GM23338 (cell line): Measurements from ENCODE around the gene MICAL2. TPM values are rescaled to one million over a fixed set of nuclear protein-coding genes. Genes with fewer than 3 reads are reported as not detected.

Experiments used
- ATAC-seq: fragments of 200-7000 bp; cut with Tn5 transposase; 3 replicates; pipeline ENCODE4 v1.9.1; 2020
- DNase-seq: peaks from one replicate; pipeline ENCODE4 v3.0.0-alpha.2; 2015; ENCODE audit warnings: low spot score
- H2AFZ ChIP-seq: fragments of 200-600 bp; sonication (generic); 2 replicates; pipeline ENCODE4 v1.8.0; 2016; ENCODE audit warnings: antibody characterized with exemption, mild to moderate bottlenecking, moderate library complexity
- H3F3A ChIP-seq: fragments of 200-600 bp; sonication (generic); replicated peaks from 2 replicates; pipeline ENCODE4 v1.8.0; 2017; ENCODE audit warnings: antibody characterized with exemption, mixed run types, low read depth
- H3K27ac ChIP-seq: fragments of 200-600 bp; sonication (generic); 2 replicates; pipeline ENCODE4 v1.6.1; 2016; ENCODE audit warnings: low read depth
- H3K27me3 ChIP-seq: fragments of 200-600 bp; sonication (generic); 2 replicates; pipeline ENCODE4 v1.8.0; 2016; ENCODE audit warnings: mild to moderate bottlenecking, mixed run types, moderate library complexity; ENCODE audit not compliant: insufficient read depth
- H3K36me3 ChIP-seq: fragments of 200-600 bp; sonication (generic); 2 replicates; pipeline ENCODE4 v1.8.0; 2016; ENCODE audit warnings: mild to moderate bottlenecking; ENCODE audit not compliant: insufficient read depth
- H3K4me1 ChIP-seq: fragments of 200-600 bp; sonication (generic); 2 replicates; pipeline ENCODE4 v1.8.0; 2016; ENCODE audit warnings: mild to moderate bottlenecking, moderate library complexity; ENCODE audit not compliant: insufficient read depth
- H3K4me2 ChIP-seq: fragments of 200-600 bp; sonication (generic); 2 replicates; pipeline ENCODE4 v1.7.1; 2017; ENCODE audit warnings: mixed run types
- H3K4me3 ChIP-seq: fragments of 200-600 bp; sonication (generic); 2 replicates; pipeline ENCODE4 v1.6.1; 2016; ENCODE audit warnings: mixed run types
- H3K79me2 ChIP-seq: fragments of 200-600 bp; sonication (generic); replicated peaks from 2 replicates; pipeline ENCODE4 v1.8.0; 2017; ENCODE audit warnings: mild to moderate bottlenecking; ENCODE audit not compliant: insufficient read depth
- H3K9me2 ChIP-seq: fragments of 200-600 bp; sonication (generic); 2 replicates; pipeline ENCODE4 v1.8.0; 2017; ENCODE audit not compliant: insufficient read depth
- H4K20me1 ChIP-seq: fragments of 200-600 bp; sonication (generic); replicated peaks from 2 replicates; pipeline ENCODE4 v1.8.0; 2017; ENCODE audit warnings: mild to moderate bottlenecking; ENCODE audit not compliant: insufficient read depth
- H3K27ac Mint-ChIP-seq: 2 replicates; pipeline ENCODE4 v1.8.0; 2020; ENCODE audit warnings: inconsistent platforms, mild to moderate bottlenecking, moderate library complexity, mixed read lengths
- H3K27me3 Mint-ChIP-seq: 3 replicates; pipeline ENCODE4 v1.8.0; 2022; ENCODE audit warnings: low read depth, mild to moderate bottlenecking, moderate library complexity, mixed read lengths, inconsistent platforms; ENCODE audit not compliant: insufficient read depth, poor library complexity
- H3K36me3 Mint-ChIP-seq: 3 replicates; pipeline ENCODE4 v1.8.0; 2021; ENCODE audit warnings: low read depth, mild to moderate bottlenecking, inconsistent platforms, moderate library complexity, mixed read lengths
- H3K4me1 Mint-ChIP-seq: 3 replicates; pipeline ENCODE4 v1.8.0; 2020; ENCODE audit warnings: mild to moderate bottlenecking, inconsistent platforms, mixed read lengths
- H3K4me3 Mint-ChIP-seq: 3 replicates; pipeline ENCODE4 v1.8.0; 2021; ENCODE audit warnings: moderate library complexity, mild to moderate bottlenecking, inconsistent platforms, mixed read lengths
- H3K9me3 Mint-ChIP-seq: 3 replicates; pipeline ENCODE4 v1.8.0; 2020; ENCODE audit warnings: moderate library complexity, mild to moderate bottlenecking, inconsistent platforms, mixed read lengths
- CREB1 ChIP-seq: fragments of 250-450 bp; sonication (Bioruptor Pico); IDR thresholded peaks from 2 replicates; pipeline ENCODE4 v1.5.0; 2020; ENCODE audit warnings: low read depth, mild to moderate bottlenecking, moderate library complexity
- CTCF ChIP-seq, 2 experiments: fragments of 200-600 bp in 1 of 2; sonication (generic) in 1 of 2; conservative IDR thresholded peaks; 2 replicates each; pipeline versions ENCODE4 v1.5.1 to v1.6.1; 2016 to 2017; ENCODE audit warnings: antibody characterized with exemption in 2 of 2, low read depth in 2 of 2, mild to moderate bottlenecking in 2 of 2, moderate library complexity in 1 of 2
- ETS1 ChIP-seq: IDR thresholded peaks from 2 replicates; pipeline ENCODE4 v1.6.1; 2016; ENCODE audit warnings: antibody characterized with exemption
- EZH2 ChIP-seq: fragments of 200-600 bp; sonication (generic); IDR thresholded peaks from one replicate; pipeline ENCODE4 v1.8.0; 2017; ENCODE audit warnings: antibody characterized with exemption, mild to moderate bottlenecking, low read depth; ENCODE audit not compliant: unreplicated experiment
- EZH2phosphoT487 ChIP-seq: fragments of 200-600 bp; sonication (generic); IDR thresholded peaks from one replicate; pipeline ENCODE4 v1.8.1; 2018; ENCODE audit warnings: antibody characterized with exemption; ENCODE audit not compliant: unreplicated experiment
- JUNB ChIP-seq: IDR thresholded peaks from one replicate; pipeline ENCODE4 v1.6.1; 2016; ENCODE audit warnings: antibody characterized with exemption; ENCODE audit not compliant: unreplicated experiment
- NANOG ChIP-seq: IDR thresholded peaks from 2 replicates; pipeline ENCODE4 v1.6.1; 2016; ENCODE audit warnings: antibody characterized with exemption, borderline replicate concordance
- POLR2AphosphoS5 ChIP-seq: IDR thresholded peaks from 2 replicates; pipeline ENCODE4 v1.6.1; 2016; ENCODE audit warnings: antibody characterized with exemption, low read depth
- REST ChIP-seq: IDR thresholded peaks from one replicate; pipeline ENCODE4 v1.6.1; 2018; ENCODE audit warnings: antibody characterized with exemption; ENCODE audit not compliant: unreplicated experiment
- STAT1 ChIP-seq: IDR thresholded peaks from one replicate; pipeline ENCODE4 v1.6.1; 2016; ENCODE audit warnings: antibody characterized with exemption; ENCODE audit not compliant: unreplicated experiment
- ZNF114 ChIP-seq: fragments of 250-450 bp; sonication (Bioruptor Pico); IDR thresholded peaks from 2 replicates; pipeline ENCODE4 v1.5.0; 2020; ENCODE audit warnings: mild to moderate bottlenecking, moderate library complexity
- ZNF331 ChIP-seq: fragments of 250-450 bp; sonication (Bioruptor Pico); IDR thresholded peaks from 2 replicates; pipeline ENCODE4 v1.5.0; 2020; ENCODE audit warnings: low read depth, mild to moderate bottlenecking, moderate library complexity
- ZNF462 ChIP-seq: fragments of 250-450 bp; sonication (Bioruptor Pico); IDR thresholded peaks from 2 replicates; pipeline ENCODE4 v1.5.0; 2020; ENCODE audit warnings: mild to moderate bottlenecking, moderate library complexity
- polyA plus RNA-seq: library from polyadenylated mRNA; unstranded; fragments of >200 nt; fragmentation: Nextera tagmentation; extraction: Ambion mirVana; gene quantifications from 2 replicates; pipeline ENCODE4 v1.2.1, GENCODE V29; 2016
- total RNA-seq: library from RNA; depleted of rRNA; stranded (reverse); fragments of >200 nt; shearing (Covaris generic); gene quantifications from 2 replicates; pipeline ENCODE4 v1.2.3, GENCODE V29; 2014

MICAL2 gene
- total and polyA plus RNA-seq, 2 experiments from 2014 or later = 0.66 to 1.4 TPM

GRCh38 chr11:12108875-12109453, 1.4 kb upstream of the MICAL2 start:
- Histone ChIP-seq H3K36me3 (no peaks in the 10 kb centered on the region), H3K27me3 (peaks cover 34% of the 10 kb centered on the region), H3K4me2 (no peak overlapping the region), H3K4me1 (peaks cover 7% of the 10 kb centered on the region), H3F3A (0 out of 2 replicates have a peak, but pooled peaks cover 3% of the 10 kb centered on the region), H4K20me1 (no peaks in the 10 kb centered on the region), H3K79me2 (no peaks in the 10 kb centered on the region), H3K9me2 (no peaks in the 10 kb centered on the region), H2AFZ (no peak overlapping the region; the same call in 1 of the 2 replicates), H3K4me3 (no peak overlapping the region), H3K27ac (no peak overlapping the region)
- DNase-seq (no peak), ATAC-seq (no peak)
- H3K27me3 Mint-ChIP-seq = peaks cover 34% of the 10 kb centered on the region
- no peak overlapping the region for H3K27ac Mint-ChIP-seq
- no peaks in the 10 kb centered on the region for H3K9me3 Mint-ChIP-seq
- H3K4me3 Mint-ChIP-seq = no peak overlapping the region; the same call in 2 of the 3 replicates
- H3K4me1 Mint-ChIP-seq = peaks cover 16% of the 10 kb centered on the region
- no peak for TF ChIP-seq JUNB
- no peak for TF ChIP-seq ZNF114 (CRISPR knock-in tag)
- TF ChIP-seq STAT1 = no peak
- no peak for TF ChIP-seq CTCF (conservative IDR thresholded peaks at IDR 0.05; ENCODE audit: low read depth in 2 of 2)
- no peak for TF ChIP-seq CREB1
- no peak for TF ChIP-seq POLR2AphosphoS5
- no peak for TF ChIP-seq EZH2phosphoT487
- no peak for TF ChIP-seq ZNF462 (CRISPR knock-in tag)
- no peak for TF ChIP-seq NANOG
- TF ChIP-seq EZH2 = no peak
- no peak for TF ChIP-seq REST
- TF ChIP-seq ETS1 = no peak
- no peak for TF ChIP-seq ZNF331 (CRISPR knock-in tag)
- H3K36me3 Mint-ChIP-seq = no peaks in the 10 kb centered on the region; the same call in 2 of the 3 replicates
